Measurements from ENCODE around the gene CDR2L.
"Not testable (repeated sequence)": the region's sequence is repeated elsewhere in the genome, so short reads cannot be mapped to it uniquely, and the experiment has no call there.

The CDR2L gene

GRCh38 chr17:75020331-75021110, 33.1 kb downstream of the CDR2L start:
- DNase-seq (ENCODE audit: low read depth in 2 of 2): no peak
- TF ChIP-seq, protein P1, sequence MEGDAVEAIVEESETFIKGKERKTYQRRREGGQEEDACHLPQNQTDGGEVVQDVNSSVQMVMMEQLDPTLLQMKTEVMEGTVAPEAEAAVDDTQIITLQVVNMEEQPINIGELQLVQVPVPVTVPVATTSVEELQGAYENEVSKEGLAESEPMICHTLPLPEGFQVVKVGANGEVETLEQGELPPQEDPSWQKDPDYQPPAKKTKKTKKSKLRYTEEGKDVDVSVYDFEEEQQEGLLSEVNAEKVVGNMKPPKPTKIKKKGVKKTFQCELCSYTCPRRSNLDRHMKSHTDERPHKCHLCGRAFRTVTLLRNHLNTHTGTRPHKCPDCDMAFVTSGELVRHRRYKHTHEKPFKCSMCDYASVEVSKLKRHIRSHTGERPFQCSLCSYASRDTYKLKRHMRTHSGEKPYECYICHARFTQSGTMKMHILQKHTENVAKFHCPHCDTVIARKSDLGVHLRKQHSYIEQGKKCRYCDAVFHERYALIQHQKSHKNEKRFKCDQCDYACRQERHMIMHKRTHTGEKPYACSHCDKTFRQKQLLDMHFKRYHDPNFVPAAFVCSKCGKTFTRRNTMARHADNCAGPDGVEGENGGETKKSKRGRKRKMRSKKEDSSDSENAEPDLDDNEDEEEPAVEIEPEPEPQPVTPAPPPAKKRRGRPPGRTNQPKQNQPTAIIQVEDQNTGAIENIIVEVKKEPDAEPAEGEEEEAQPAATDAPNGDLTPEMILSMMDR (IDR thresholded peaks at IDR 0.05; ENCODE audit: low read depth, low read length): no peak
- H3K4me3 ChIP-seq (replicated peaks in 1 of 2; ENCODE audit: low read depth in 2 of 2, low read length in 2 of 2): no peak overlapping the region

DNA sequence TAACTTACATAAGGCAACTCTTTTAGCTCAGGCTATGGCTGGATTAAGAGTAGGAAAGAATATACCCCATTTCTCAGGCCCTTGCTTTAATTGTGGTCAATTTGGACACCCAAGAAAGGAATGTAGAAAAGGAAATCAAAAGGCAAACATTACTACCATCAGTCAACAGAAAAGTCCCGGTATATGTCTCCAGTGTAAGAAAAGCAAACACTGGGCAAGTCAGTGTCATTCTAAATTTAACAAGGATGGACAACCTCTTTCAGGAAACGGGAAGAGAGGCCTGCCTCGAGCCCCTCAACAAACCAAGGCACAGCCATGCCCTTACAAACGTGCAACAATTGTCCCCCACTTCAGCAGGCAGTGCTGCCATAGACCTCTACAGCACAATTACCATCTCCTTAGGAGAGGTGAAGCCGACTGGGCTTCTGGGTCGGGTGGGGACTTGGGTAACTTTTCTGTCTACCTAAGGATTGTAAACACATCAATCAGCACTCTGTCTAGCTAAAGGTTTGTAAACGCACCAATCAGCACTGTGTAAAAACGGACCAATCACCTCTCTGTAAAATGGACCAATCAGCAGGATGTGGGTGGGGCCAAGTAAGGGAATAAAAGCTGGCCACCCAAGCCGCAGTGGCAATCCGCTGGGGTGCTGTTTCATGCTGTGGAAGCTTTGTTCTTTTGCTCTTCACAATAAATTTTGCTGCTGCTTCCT, 37.4 kb downstream of the CDR2L start:
- no peak for DNase-seq (ENCODE audit: low read depth in 2 of 2)
- H3K4me3 ChIP-seq (replicated peaks in 1 of 2; ENCODE audit: low read depth in 2 of 2, low read length in 2 of 2): no peak overlapping the region
- TF ChIP-seq, protein P1 (IDR thresholded peaks at IDR 0.05; ENCODE audit: low read depth, low read length): no peak

DNA sequence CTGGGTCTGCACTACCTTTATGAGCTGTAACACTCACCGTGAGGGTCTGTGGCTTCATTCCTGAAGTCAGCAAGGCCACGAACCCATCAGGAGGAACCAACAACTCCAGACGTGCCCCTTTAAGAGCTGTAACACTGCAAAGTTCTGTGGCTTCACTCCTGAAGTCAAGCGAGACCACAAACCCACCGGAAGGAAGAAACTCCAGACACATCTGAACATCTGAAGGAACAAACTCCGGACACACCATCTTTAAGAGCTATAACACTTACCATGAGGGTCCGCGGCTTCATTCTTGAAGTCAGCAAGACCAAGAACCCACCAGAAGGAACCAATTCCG, 37.9 kb downstream of the CDR2L start:
- not testable (repeated sequence) for H3K4me3 ChIP-seq (replicated peaks in 1 of 2; ENCODE audit: low read depth in 2 of 2, low read length in 2 of 2); DNase-seq (ENCODE audit: low read depth in 2 of 2)

DNA sequence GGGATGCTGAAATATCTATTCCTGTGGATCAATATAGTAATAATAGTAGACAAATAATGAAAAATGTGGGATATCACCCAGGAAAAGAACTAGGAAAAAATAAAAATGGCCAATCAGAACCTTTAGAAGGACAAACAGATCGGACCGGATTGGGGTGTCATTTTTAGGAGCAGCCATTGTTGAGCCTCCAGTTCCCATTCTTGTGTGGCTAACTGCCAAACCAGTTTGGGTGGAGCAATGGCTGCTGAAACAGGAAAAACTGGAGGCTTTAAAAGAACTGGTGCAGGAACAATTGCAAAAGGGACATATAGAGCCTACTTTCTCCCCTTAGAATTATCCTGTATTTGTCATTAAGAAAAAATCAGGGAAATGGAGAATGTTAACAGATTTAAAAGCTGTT, 39.2 kb downstream of the CDR2L start:
- H3K4me3 ChIP-seq (replicated peaks in 1 of 2; ENCODE audit: low read depth in 2 of 2, low read length in 2 of 2); DNase-seq (ENCODE audit: low read depth in 2 of 2): not testable (repeated sequence)

- no peak for DNase-seq (ENCODE audit: low read depth in 2 of 2)
- H3K4me3 ChIP-seq (replicated peaks in 1 of 2; ENCODE audit: low read depth in 2 of 2, low read length in 2 of 2): no peak overlapping the region
Observed at GRCh38 chr17:75030161-75030560, 42.7 kb downstream of the CDR2L start.

DNA sequence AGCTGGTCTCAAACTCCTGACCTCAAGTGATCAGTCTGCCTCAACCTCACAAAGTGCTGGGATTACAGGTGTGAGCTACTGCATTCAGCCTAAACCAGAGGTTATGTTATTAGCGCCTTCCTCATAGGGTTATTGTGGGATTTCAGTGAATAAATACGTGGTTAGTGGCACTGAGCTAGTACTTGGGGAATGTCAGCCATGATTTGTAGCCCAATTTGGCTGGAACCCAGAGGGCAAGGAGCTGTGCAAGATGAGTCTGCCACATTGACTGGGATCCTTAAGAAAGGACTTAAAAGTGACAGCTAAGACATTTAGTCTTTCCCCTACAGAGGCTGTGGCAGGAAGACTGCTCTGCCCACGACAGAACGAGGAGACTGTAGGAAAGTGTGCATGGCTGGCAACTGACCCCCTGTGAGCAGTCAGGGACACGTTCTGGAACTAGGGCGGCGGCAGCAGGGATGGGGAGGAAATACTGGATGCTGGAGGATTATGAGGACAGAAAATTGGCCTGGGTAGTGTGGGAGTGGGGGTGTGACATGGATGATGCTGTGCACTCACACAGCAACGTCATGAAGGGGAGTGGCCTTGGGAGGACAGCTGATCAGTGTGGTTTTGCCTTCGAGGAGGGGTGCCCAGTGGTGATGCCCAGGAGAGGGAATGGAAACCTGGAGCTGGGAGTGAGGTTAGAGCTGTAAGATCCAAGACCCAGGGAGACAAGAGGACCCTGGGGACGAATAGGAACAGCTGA, 44.7 kb downstream of the CDR2L start:
- peak; percentile 78 to 80 for DNase-seq (ENCODE audit: low read depth in 2 of 2)
- peak overlapping the region; percentile 5 to 33 for H3K4me3 ChIP-seq (replicated peaks in 1 of 2; ENCODE audit: low read depth in 2 of 2, low read length in 2 of 2)
- TF ChIP-seq, protein P1 (IDR thresholded peaks at IDR 0.05; ENCODE audit: low read depth, low read length): no peak

More at GRCh38 chr17:75030161-75030560, 42.7 kb downstream of the CDR2L start:
- TF ChIP-seq, protein P1 (IDR thresholded peaks at IDR 0.05; ENCODE audit: low read depth, low read length): no peak

- peak; percentile 31 to 40 for DNase-seq (ENCODE audit: low read depth in 2 of 2)
- peak overlapping the region; percentile 5 to 33 for H3K4me3 ChIP-seq (replicated peaks in 1 of 2; ENCODE audit: low read depth in 2 of 2, low read length in 2 of 2)
- TF ChIP-seq, protein P1 (IDR thresholded peaks at IDR 0.05; ENCODE audit: low read depth, low read length): no peak
Observed at GRCh38 chr17:75032720-75033280, 45.4 kb downstream of the CDR2L start.
